Measurements from ENCODE around the gene PLCB1. TPM values are rescaled to one million over a fixed set of nuclear protein-coding genes. Genes with fewer than 3 reads are reported as not detected.

Gene PLCB1
- polyA plus RNA-seq, 1 experiment: 16.4 TPM

DNA sequence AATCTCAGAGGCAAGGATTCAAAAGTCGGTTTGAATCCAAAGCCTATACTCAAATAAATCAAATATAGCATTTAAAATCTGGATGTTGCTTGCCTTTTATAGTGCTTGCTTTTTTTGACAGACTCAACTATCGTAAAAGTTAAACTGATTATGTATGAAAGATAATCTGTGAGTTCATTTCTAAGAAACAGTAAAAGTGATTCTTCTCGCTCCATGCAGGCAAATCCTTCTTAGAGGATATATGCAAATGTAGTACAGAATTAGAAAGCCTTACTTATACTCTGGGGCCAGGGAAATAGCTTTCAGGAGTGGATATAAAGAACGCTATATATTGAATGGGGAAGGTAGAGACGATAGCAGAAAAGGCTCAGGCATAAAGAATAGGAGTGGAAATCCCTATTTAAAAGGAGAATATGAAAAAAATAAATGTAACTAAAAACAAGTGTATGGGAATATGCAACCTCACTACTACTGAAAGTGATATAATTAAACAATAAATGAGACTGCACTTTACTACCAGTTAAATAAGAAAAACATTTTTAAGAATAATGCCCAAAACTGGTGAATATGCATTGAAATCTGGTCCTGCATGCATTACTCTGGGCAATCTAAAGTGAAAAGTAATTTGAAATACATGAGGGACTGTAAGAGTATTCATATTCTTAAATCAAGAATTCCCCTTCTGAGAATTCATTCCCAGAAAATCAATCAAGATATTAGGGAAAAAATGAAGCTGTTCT, 575.1 kb downstream of the PLCB1 start:
- no peak overlapping the region for H3K27ac ChIP-seq (ENCODE audit: low read depth, low read length)
- no peak overlapping the region for H3K4me3 ChIP-seq (ENCODE audit: low read depth, low read length)
- TF ChIP-seq, protein P1, sequence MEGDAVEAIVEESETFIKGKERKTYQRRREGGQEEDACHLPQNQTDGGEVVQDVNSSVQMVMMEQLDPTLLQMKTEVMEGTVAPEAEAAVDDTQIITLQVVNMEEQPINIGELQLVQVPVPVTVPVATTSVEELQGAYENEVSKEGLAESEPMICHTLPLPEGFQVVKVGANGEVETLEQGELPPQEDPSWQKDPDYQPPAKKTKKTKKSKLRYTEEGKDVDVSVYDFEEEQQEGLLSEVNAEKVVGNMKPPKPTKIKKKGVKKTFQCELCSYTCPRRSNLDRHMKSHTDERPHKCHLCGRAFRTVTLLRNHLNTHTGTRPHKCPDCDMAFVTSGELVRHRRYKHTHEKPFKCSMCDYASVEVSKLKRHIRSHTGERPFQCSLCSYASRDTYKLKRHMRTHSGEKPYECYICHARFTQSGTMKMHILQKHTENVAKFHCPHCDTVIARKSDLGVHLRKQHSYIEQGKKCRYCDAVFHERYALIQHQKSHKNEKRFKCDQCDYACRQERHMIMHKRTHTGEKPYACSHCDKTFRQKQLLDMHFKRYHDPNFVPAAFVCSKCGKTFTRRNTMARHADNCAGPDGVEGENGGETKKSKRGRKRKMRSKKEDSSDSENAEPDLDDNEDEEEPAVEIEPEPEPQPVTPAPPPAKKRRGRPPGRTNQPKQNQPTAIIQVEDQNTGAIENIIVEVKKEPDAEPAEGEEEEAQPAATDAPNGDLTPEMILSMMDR (IDR thresholded peaks at IDR 0.05; ENCODE audit: low read depth, low read length): no peak
- no peaks in the 10 kb centered on the region for H3K27me3 ChIP-seq (ENCODE audit: control insufficient read depth, insufficient read depth, low read length)
- no peak for DNase-seq (ENCODE audit: low read depth, low spot score)
- POLR2A ChIA-PET: no interaction called here
- CTCF ChIA-PET: interaction anchor here (1.8 to 3.6 kb wide), 2 partner anchors 15 to 663 kb away, joined by 6 to 23 read pairs; no protein-coding TSS in a partner anchor
- no peaks in the 10 kb centered on the region for H3K9me3 ChIP-seq (ENCODE audit: control insufficient read depth, insufficient read depth, low read length)

DNA sequence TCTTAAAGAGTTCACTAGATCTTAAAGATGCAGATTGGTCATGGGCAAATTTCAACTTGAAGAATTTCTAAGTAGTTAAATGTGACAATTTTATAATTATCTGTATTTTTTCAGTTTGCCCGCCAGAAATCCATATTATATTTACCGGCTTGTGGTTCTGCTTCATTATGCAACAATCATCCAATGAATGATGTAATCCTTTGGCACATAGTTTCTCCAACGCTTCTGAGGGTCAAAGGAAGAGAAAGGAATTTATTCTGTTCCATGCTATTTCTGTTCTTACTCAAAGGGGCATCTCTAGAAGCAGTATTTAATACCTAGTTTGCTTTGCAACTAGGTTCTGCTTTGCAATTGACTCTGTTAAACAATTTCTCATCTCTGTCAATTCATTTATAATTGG, 577.6 kb downstream of the PLCB1 start:
- TF ChIP-seq, protein P1 (IDR thresholded peaks at IDR 0.05; ENCODE audit: low read depth, low read length): no peak
- no peak for DNase-seq (ENCODE audit: low read depth, low spot score)
- ChIA-PET CTCF (interaction anchor here (3.6 kb wide), 1 partner anchor 12 kb away, joined by 23 read pairs; no protein-coding TSS in a partner anchor), POLR2A (no interaction called here)
- H3K4me3 ChIP-seq (ENCODE audit: low read depth, low read length): no peak overlapping the region
- H3K27ac ChIP-seq (ENCODE audit: low read depth, low read length): no peak overlapping the region
- no peaks in the 10 kb centered on the region for H3K9me3 ChIP-seq (ENCODE audit: control insufficient read depth, insufficient read depth, low read length)
- no peaks in the 10 kb centered on the region for H3K27me3 ChIP-seq (ENCODE audit: control insufficient read depth, insufficient read depth, low read length)

DNA sequence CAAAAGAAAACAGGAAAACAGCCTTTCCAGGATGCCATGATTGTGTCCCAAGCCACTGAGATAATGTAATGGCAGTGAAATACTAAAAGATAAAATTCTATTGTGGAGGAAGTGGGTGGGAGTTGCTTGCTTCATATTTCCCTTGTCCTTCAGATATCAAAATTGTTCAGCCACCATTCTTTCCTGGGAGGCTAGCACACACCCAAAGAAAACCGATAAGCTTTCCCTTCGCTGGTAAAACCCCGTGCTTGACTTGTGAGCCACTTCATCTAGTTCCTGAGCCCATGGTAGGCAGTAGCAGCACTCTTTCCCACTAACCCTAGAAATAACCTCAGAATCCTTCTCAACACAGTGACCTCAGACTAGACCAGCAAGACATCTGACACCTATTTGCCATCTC, 579.4 kb downstream of the PLCB1 start:
- POLR2A ChIA-PET: no interaction called here
- H3K27me3 ChIP-seq (ENCODE audit: control insufficient read depth, insufficient read depth, low read length): no peaks in the 10 kb centered on the region
- H3K4me3 ChIP-seq (ENCODE audit: low read depth, low read length): no peak overlapping the region
- CTCF ChIA-PET: interaction anchor here (4.2 kb wide), 1 partner anchor 10 kb away, joined by 33 read pairs; no protein-coding TSS in a partner anchor
- no peaks in the 10 kb centered on the region for H3K9me3 ChIP-seq (ENCODE audit: control insufficient read depth, insufficient read depth, low read length)
- TF ChIP-seq, protein P1 (IDR thresholded peaks at IDR 0.05; ENCODE audit: low read depth, low read length): no peak
- DNase-seq (ENCODE audit: low read depth, low spot score): no peak
- no peak overlapping the region for H3K27ac ChIP-seq (ENCODE audit: low read depth, low read length)

DNA sequence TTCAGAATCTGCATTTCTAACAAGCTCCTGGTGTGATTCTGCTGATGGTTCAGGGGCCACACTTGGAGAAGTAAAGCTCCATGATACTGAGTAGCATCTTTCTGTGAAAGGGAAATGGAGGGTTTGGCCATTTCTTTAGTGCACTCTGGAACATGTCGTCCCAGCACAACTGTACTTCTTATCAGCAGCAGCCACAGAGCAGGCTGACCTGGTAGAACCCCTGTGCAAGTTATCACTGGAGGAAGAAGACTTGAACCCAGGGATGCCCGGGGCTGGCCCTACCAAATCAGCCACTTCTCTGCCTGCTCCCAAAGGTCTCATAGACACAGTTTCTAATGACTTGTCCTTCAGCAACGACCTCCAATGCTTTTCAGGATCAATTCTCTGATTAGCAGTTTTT, 582.1 kb downstream of the PLCB1 start:
- no peaks in the 10 kb centered on the region for H3K27me3 ChIP-seq (ENCODE audit: control insufficient read depth, insufficient read depth, low read length)
- H3K27ac ChIP-seq (ENCODE audit: low read depth, low read length): no peak overlapping the region
- TF ChIP-seq, protein P1 (IDR thresholded peaks at IDR 0.05; ENCODE audit: low read depth, low read length): no peak
- DNase-seq (ENCODE audit: low read depth, low spot score): no peak
- H3K4me3 ChIP-seq (ENCODE audit: low read depth, low read length): no peak overlapping the region
- H3K9me3 ChIP-seq (ENCODE audit: control insufficient read depth, insufficient read depth, low read length): no peaks in the 10 kb centered on the region
- CTCF ChIA-PET: interaction anchor here (0.9 to 4.2 kb wide), 5 partner anchors 7 to 778 kb away, joined by 3 to 33 read pairs (median 5); no protein-coding TSS in a partner anchor
- POLR2A ChIA-PET: no interaction called here

DNA sequence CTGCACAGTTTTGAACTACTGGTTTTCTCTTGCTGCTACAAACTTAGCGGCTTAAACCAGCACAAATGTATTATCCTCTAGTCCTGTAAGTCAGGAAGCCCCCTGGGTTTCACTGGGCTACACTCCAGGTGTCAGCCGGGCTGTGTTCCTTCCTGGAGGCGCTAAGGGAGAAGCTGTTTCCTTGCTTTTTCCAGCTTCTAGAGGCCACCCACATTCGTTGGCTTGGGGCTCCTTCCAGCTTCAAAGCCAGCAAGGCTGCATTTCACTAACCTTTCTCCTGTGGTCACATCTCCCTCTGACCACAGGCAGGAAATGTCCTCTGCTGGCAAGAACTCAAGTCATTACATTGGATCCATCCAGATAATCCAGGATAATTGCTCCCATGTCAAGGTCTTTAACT, 586.2 kb downstream of the PLCB1 start:
- H3K4me3 ChIP-seq (ENCODE audit: low read depth, low read length): no peak overlapping the region
- CTCF ChIA-PET: interaction anchor here (0.7 to 8.2 kb wide), 7 partner anchors 9 to 782 kb away, joined by 3 to 384 read pairs (median 5); no protein-coding TSS in a partner anchor
- POLR2A ChIA-PET: no interaction called here
- no peaks in the 10 kb centered on the region for H3K9me3 ChIP-seq (ENCODE audit: control insufficient read depth, insufficient read depth, low read length)
- DNase-seq (ENCODE audit: low read depth, low spot score): no peak
- H3K27ac ChIP-seq (ENCODE audit: low read depth, low read length): no peak overlapping the region
- TF ChIP-seq, protein P1 (IDR thresholded peaks at IDR 0.05; ENCODE audit: low read depth, low read length): no peak
- no peaks in the 10 kb centered on the region for H3K27me3 ChIP-seq (ENCODE audit: control insufficient read depth, insufficient read depth, low read length)

Data from AG04450 (cell line).